Panc1 (cell line): ENCODE data around the gene TWF2. TPM values are rescaled to one million over a fixed set of nuclear protein-coding genes. Genes with fewer than 3 reads are reported as not detected.

Experiments used
- ATAC-seq: fragments of 200-7000 bp; cut with Tn5 transposase; 2 replicates; pipeline ENCODE4 v1.9.1; 2020; ENCODE audit warnings: mild to moderate bottlenecking, moderate library complexity
- BruUV-seq: library from RNA; stranded (reverse); fragments of 400-500 nt; replicated peaks from 2 replicates; lab custom pipeline; 2021; lab: Mats Ljungman, UMichigan
- CTCF ChIA-PET: fragments of 300-600 bp; sonication (Branson Sonifier 250); formaldehyde crosslinking; loops from one replicate; lab custom pipeline; 2022; ENCODE audit warnings: antibody characterized with exemption; lab: Charles Lee
- POLR2A ChIA-PET: fragments of 300-600 bp; sonication (Branson Sonifier 250); formaldehyde crosslinking; loops from one replicate; lab custom pipeline; 2022; ENCODE audit warnings: antibody characterized with exemption; lab: Charles Lee
- DNase-seq: peaks from one replicate; pipeline ENCODE4 v3.0.0-alpha.2; 2010; ENCODE audit warnings: low read depth, low spot score
- H3K27ac ChIP-seq: 2 replicates; pipeline ENCODE4 v1.5.1; 2011; ENCODE audit warnings: mild to moderate bottlenecking, low read length, inconsistent platforms
- H3K27me3 ChIP-seq: fragments of 200-500 bp; sonication (Bioruptor generic); 2 replicates; pipeline ENCODE4 v1.6.0; 2014; ENCODE audit warnings: low read length, inconsistent platforms; ENCODE audit not compliant: control insufficient read depth, insufficient read depth
- H3K36me3 ChIP-seq: fragments of 200-500 bp; sonication (Bioruptor generic); 2 replicates; pipeline ENCODE4 v1.5.1; 2014; ENCODE audit warnings: inconsistent platforms, mild to moderate bottlenecking, low read length, moderate library complexity; ENCODE audit not compliant: control insufficient read depth, insufficient read depth
- H3K4me1 ChIP-seq: 2 replicates; pipeline ENCODE4 v1.5.1; 2011; ENCODE audit warnings: inconsistent platforms, mild to moderate bottlenecking, low read length, moderate library complexity; ENCODE audit not compliant: control insufficient read depth, insufficient read depth
- H3K4me3 ChIP-seq, 2 experiments: 2 replicates each; pipeline ENCODE4 v1.5.1; 2011 to 2012; ENCODE audit warnings: low read depth in 2 of 2, low read length in 2 of 2, mild to moderate bottlenecking in 2 of 2, inconsistent platforms in 1 of 2, moderate library complexity in 1 of 2
- H3K9me3 ChIP-seq: fragments of 200-500 bp; sonication (Bioruptor generic); 2 replicates; pipeline ENCODE4 v1.5.1; 2014; ENCODE audit warnings: low read depth, mild to moderate bottlenecking, inconsistent platforms, low read length, moderate library complexity; ENCODE audit not compliant: control insufficient read depth, insufficient read depth
- POLR2AphosphoS5 ChIP-seq: IDR thresholded peaks from 2 replicates; pipeline ENCODE4 v1.6.1; 2012; ENCODE audit warnings: mild to moderate bottlenecking, low read depth, low read length, moderate library complexity
- SIN3A ChIP-seq: IDR thresholded peaks from 2 replicates; pipeline ENCODE4 v1.6.1; 2012; ENCODE audit warnings: low read depth, mild to moderate bottlenecking, low read length, moderate library complexity, borderline replicate concordance; ENCODE audit not compliant: insufficient read depth
- TCF7L2 ChIP-seq: IDR thresholded peaks from 2 replicates; pipeline ENCODE4 v1.6.1; 2011; ENCODE audit warnings: mild to moderate bottlenecking, low read depth, low read length, inconsistent platforms
- in situ Hi-C: cut with HindIII; loops from 2 replicates; pipeline ENCODE4 v1.10.0; 2016; ENCODE audit warnings: low sequenced_read_pairs, low pct_unique_long_range_greater_than_20kb
- intact Hi-C: fragments of 100-400 bp; cut with micrococcal nuclease; formaldehyde crosslinking; loops from one replicate; pipeline ENCODE4 v1.10.0; 2022; ENCODE audit not compliant: unreplicated experiment
- total RNA-seq: library from RNA; stranded (reverse); gene quantifications from one replicate; pipeline ENCODE4 v1.2.1, GENCODE V29; 2021; ENCODE audit not compliant: unreplicated experiment
- TF ChIP-seq, protein P1 (sequence below), 2 experiments: IDR thresholded peaks; 2 replicates each; pipeline ENCODE4 v1.6.1; 2011 to 2012; ENCODE audit warnings: low read depth in 2 of 2, control low read depth in 1 of 2, low read length in 1 of 2, mild to moderate bottlenecking in 1 of 2, moderate library complexity in 1 of 2; ENCODE audit not compliant: insufficient read depth in 1 of 2
- TF ChIP-seq, protein P2 (sequence below): fragments of 450-650 bp; IDR thresholded peaks from 2 replicates; pipeline ENCODE4 v1.5.1; 2017; ENCODE audit warnings: mild to moderate bottlenecking

TWF2 gene
- total RNA-seq, 1 experiment from 2014 or later = 51.9 TPM

DNA sequence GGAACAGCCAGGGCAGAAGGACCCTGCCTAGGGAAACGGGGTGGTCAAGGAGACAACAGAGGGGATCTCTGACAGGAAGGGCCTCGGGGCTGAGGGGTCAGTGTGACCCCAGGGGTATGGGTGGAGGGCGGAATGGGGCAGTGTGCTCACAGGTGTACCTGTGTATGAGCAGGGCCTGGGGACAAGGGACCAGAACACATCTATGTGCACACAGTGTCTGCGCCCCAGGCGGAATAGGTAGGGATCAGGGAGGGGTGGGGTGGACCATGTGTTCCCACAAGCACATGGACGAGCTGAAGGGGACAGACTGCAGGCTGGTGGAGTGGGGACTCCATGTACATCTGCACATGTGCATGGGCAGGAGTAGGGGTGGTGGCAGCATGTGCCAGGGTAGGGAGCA is 8.5 kb downstream of the TWF2 start:
- H3K27ac ChIP-seq = no peak overlapping the region
- H3K4me1 ChIP-seq = no peaks in the 10 kb centered on the region
- no peak for ATAC-seq
- intact Hi-C loops = loop anchor here (10.0 kb wide), 1 partner anchor 104 kb away; no protein-coding TSS in a partner anchor
- POLR2A ChIA-PET = no interaction called here
- no peak overlapping the region for H3K4me3 ChIP-seq
- no peak for TF ChIP-seq TCF7L2
- TF ChIP-seq, protein P1, sequence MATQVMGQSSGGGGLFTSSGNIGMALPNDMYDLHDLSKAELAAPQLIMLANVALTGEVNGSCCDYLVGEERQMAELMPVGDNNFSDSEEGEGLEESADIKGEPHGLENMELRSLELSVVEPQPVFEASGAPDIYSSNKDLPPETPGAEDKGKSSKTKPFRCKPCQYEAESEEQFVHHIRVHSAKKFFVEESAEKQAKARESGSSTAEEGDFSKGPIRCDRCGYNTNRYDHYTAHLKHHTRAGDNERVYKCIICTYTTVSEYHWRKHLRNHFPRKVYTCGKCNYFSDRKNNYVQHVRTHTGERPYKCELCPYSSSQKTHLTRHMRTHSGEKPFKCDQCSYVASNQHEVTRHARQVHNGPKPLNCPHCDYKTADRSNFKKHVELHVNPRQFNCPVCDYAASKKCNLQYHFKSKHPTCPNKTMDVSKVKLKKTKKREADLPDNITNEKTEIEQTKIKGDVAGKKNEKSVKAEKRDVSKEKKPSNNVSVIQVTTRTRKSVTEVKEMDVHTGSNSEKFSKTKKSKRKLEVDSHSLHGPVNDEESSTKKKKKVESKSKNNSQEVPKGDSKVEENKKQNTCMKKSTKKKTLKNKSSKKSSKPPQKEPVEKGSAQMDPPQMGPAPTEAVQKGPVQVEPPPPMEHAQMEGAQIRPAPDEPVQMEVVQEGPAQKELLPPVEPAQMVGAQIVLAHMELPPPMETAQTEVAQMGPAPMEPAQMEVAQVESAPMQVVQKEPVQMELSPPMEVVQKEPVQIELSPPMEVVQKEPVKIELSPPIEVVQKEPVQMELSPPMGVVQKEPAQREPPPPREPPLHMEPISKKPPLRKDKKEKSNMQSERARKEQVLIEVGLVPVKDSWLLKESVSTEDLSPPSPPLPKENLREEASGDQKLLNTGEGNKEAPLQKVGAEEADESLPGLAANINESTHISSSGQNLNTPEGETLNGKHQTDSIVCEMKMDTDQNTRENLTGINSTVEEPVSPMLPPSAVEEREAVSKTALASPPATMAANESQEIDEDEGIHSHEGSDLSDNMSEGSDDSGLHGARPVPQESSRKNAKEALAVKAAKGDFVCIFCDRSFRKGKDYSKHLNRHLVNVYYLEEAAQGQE (IDR thresholded peaks at IDR 0.05; ENCODE audit: insufficient read depth in 1 of 2, low read depth in 2 of 2, low read length in 1 of 2) = no peak
- no peak for TF ChIP-seq POLR2AphosphoS5
- no peak for TF ChIP-seq SIN3A
- TF ChIP-seq, protein P2, sequence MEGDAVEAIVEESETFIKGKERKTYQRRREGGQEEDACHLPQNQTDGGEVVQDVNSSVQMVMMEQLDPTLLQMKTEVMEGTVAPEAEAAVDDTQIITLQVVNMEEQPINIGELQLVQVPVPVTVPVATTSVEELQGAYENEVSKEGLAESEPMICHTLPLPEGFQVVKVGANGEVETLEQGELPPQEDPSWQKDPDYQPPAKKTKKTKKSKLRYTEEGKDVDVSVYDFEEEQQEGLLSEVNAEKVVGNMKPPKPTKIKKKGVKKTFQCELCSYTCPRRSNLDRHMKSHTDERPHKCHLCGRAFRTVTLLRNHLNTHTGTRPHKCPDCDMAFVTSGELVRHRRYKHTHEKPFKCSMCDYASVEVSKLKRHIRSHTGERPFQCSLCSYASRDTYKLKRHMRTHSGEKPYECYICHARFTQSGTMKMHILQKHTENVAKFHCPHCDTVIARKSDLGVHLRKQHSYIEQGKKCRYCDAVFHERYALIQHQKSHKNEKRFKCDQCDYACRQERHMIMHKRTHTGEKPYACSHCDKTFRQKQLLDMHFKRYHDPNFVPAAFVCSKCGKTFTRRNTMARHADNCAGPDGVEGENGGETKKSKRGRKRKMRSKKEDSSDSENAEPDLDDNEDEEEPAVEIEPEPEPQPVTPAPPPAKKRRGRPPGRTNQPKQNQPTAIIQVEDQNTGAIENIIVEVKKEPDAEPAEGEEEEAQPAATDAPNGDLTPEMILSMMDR = no peak
- no peaks in the 10 kb centered on the region for H3K36me3 ChIP-seq
- no TSS peak for BruUV-seq
- CTCF ChIA-PET = interaction anchor here (1.4 kb wide), 1 partner anchor 8 kb away, joined by 3 read pairs; no protein-coding TSS in a partner anchor
- no peaks in the 10 kb centered on the region for H3K27me3 ChIP-seq
- no peaks in the 10 kb centered on the region for H3K9me3 ChIP-seq
- DNase-seq = no peak
- in situ Hi-C loops = no loop called here

DNA sequence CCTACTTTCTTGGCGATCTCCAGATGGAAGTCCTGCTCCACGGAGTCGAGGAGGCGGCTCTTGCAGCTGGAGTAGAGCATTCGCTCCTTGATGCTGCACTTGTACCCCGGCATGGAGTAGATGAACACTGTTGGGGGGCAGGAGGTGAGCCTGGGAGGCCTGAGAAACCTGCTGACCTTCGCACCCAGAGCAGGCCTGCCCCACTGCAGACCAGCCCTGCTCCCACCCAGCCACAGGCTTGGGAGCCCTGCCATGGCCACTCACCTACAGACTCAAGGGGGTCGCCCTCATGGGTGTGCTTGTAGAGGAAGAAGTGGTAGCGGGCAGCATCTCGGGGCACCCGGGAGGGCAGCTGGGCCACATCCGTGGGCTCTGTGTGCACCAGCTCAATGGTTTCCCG is 9.3 kb downstream of the TWF2 start:
- H3K4me1 ChIP-seq = no peaks in the 10 kb centered on the region
- DNase-seq (no peak), ATAC-seq (no peak)
- ChIA-PET POLR2A (no interaction called here), CTCF (no interaction called here)
- H3K4me3 ChIP-seq = no peak overlapping the region
- H3K27ac ChIP-seq = no peak overlapping the region
- BruUV-seq = no TSS peak
- H3K36me3 ChIP-seq = no peaks in the 10 kb centered on the region
- H3K27me3 ChIP-seq = no peaks in the 10 kb centered on the region
- H3K9me3 ChIP-seq = no peaks in the 10 kb centered on the region
- TF ChIP-seq SIN3A = no peak
- TF ChIP-seq POLR2AphosphoS5 = no peak
- TF ChIP-seq, protein P2 = no peak
- no peak for TF ChIP-seq TCF7L2
- TF ChIP-seq, protein P1 (IDR thresholded peaks at IDR 0.05; ENCODE audit: insufficient read depth in 1 of 2, low read depth in 2 of 2, low read length in 1 of 2) = no peak
- in situ Hi-C loops (no loop called here), intact Hi-C loops (loop anchor here (10.0 kb wide), 1 partner anchor 105 kb away; no protein-coding TSS in a partner anchor)
